ENCODE measurements around the gene KPTN. TPM values are rescaled to one million over a fixed set of nuclear protein-coding genes. Genes with fewer than 3 reads are reported as not detected.

KPTN gene
- total and polyA plus RNA-seq, 2 of the 8 experiments (the other 6 are each of a cell fraction or from before 2014, with no cell fraction given) = 23.6 to 31.3 TPM

DNA sequence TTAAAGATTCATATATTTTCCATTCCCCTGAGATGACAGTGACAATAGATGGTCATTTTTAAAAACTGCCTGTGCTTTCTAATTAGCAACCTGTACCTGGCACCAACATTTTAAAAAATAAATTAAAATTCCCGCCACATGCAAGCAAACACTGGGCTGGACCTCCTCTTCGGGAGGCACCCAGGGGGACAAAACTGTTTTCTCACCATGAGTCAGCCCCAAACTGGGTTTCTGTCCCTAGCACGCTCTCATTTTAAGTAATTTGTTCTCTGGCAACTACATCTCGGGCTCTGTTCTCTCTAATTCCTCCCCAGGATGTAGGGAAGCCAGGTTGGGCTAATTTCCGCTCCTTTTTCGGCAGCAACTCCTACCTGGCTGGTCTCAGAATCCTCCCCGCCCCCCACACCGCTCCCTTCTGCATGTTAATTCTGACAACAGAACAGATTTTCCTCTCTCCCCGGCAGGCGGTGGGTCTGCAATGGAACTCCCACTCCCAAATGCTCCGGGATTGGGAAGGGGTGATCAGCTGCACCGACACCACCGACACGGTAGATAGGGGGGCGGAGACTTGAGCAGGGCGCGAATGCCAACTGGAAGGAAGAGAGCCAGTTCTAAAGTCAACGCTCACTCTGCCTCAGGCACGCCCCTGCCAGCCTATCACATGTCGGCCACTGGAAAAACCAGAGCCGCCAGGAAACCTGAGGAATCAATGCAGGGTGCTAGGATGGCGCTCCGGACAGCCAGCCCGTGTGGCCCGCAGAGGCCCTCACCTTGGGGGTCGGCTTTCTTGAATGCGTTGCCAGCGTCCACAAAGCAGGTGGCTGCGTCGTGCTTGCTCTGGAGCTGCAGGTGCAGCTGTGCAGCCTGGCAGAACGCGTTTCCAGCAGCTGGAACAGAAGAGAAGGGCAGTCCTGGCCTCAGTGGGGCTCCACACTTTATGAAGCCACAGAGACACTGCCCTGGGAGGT, 16.1 kb upstream of the KPTN start (continued):
- TF ChIP-seq SP4 (IDR thresholded peaks at IDR 0.05; ENCODE audit: low read length) = no peak
- no peak for TF ChIP-seq GABPA (IDR thresholded peaks at IDR 0.05; ENCODE audit: borderline replicate concordance, insufficient read depth, low read length)
- no peak for TF ChIP-seq CHD7 (IDR thresholded peaks at IDR 0.05; ENCODE audit: insufficient replicate concordance, low read length)
- TF ChIP-seq SIRT6 (IDR thresholded peaks at IDR 0.05; ENCODE audit: low read length) = no peak
- TF ChIP-seq BCL11A (IDR thresholded peaks at IDR 0.05; ENCODE audit: low read depth in 2 of 2, low read length in 2 of 2) = no peak

Measured in H1 (cell line).